HepG2 (cell line): Measurements from ENCODE around the gene YTHDF1. TPM values are rescaled to one million over a fixed set of nuclear protein-coding genes. Genes with fewer than 3 reads are reported as not detected.
A peak's percentile ranks its signal among the peaks of the same experiment; 100 is the strongest.

Experiments used
- BRCA1 ChIP-seq: sonication (generic); formaldehyde crosslinking; IDR thresholded peaks from 2 replicates; pipeline ENCODE4 v1.4.0; 2020; ENCODE audit warnings: missing genetic modification reagents
- CENPBD1 ChIP-seq: sonication (generic); formaldehyde crosslinking; IDR thresholded peaks from 2 replicates; pipeline ENCODE4 v1.8.0; 2022; ENCODE audit warnings: missing genetic modification reagents, low read depth, mild to moderate bottlenecking, borderline replicate concordance
- FOXJ3 ChIP-seq: sonication (generic); formaldehyde crosslinking; IDR thresholded peaks from 2 replicates; pipeline ENCODE4 v1.4.0; 2020; ENCODE audit warnings: missing genetic modification reagents, mild to moderate bottlenecking, borderline replicate concordance
- HNRNPH1 ChIP-seq: fragments of 200-400 bp; formaldehyde crosslinking; optimal IDR thresholded peaks from 2 replicates; pipeline ENCODE3; 2017; ENCODE audit warnings: mild to moderate bottlenecking, low read depth, low read length
- KAT2B ChIP-seq: fragments of 150-350 bp; IDR thresholded peaks from 2 replicates; pipeline ENCODE4 v1.6.1; 2014; ENCODE audit warnings: low read depth, low read length, borderline replicate concordance
- KDM5B ChIP-seq: sonication (generic); formaldehyde crosslinking; IDR thresholded peaks from 2 replicates; pipeline ENCODE4 v1.4.0; 2020; ENCODE audit warnings: missing genetic modification reagents, mild to moderate bottlenecking, borderline replicate concordance
- MAZ ChIP-seq, 2 experiments: sonication (generic) in 1 of 2; formaldehyde crosslinking in 1 of 2; IDR thresholded peaks; 2 replicates each; pipeline versions ENCODE4 v1.5.0 to v1.6.1; 2012 to 2020; ENCODE audit warnings: low read depth in 2 of 2, mild to moderate bottlenecking in 2 of 2, borderline replicate concordance in 1 of 2, improper control_type of control experiment in 1 of 2, low read length in 1 of 2, missing genetic modification reagents in 1 of 2, moderate library complexity in 1 of 2
- PREB ChIP-seq: sonication (generic); formaldehyde crosslinking; IDR thresholded peaks from 2 replicates; pipeline ENCODE4 v1.4.0; 2020; ENCODE audit warnings: missing genetic modification reagents
- SETDB1 ChIP-seq: sonication (generic); formaldehyde crosslinking; IDR thresholded peaks from 2 replicates; pipeline ENCODE4 v1.5.1; 2020; ENCODE audit warnings: missing genetic modification reagents, mild to moderate bottlenecking, borderline replicate concordance
- ZNF138 ChIP-seq: sonication (generic); formaldehyde crosslinking; IDR thresholded peaks from 2 replicates; pipeline ENCODE4 v1.5.0; 2020; ENCODE audit warnings: mild to moderate bottlenecking, low read depth, missing genetic modification reagents
- ZNF230 ChIP-seq: sonication (generic); formaldehyde crosslinking; IDR thresholded peaks from 2 replicates; pipeline ENCODE4 v1.4.0; 2020; ENCODE audit warnings: mild to moderate bottlenecking, missing genetic modification reagents
- ZNF260 ChIP-seq: sonication (generic); formaldehyde crosslinking; IDR thresholded peaks from 2 replicates; pipeline ENCODE4 v1.4.0; 2020; ENCODE audit warnings: missing genetic modification reagents, low read depth, mild to moderate bottlenecking, borderline replicate concordance
- ZNF263 ChIP-seq: sonication (generic); formaldehyde crosslinking; IDR thresholded peaks from 2 replicates; pipeline ENCODE4 v1.4.0; 2020; ENCODE audit warnings: missing genetic modification reagents
- ZNF569 ChIP-seq: sonication (generic); formaldehyde crosslinking; IDR thresholded peaks from 2 replicates; pipeline ENCODE4 v1.5.0; 2020; ENCODE audit warnings: mild to moderate bottlenecking, missing genetic modification reagents, moderate library complexity, borderline replicate concordance
- ZNF674 ChIP-seq: sonication (generic); formaldehyde crosslinking; IDR thresholded peaks from 2 replicates; pipeline ENCODE4 v1.5.0; 2020; ENCODE audit warnings: low read depth, mild to moderate bottlenecking, missing genetic modification reagents
- ZNF773 ChIP-seq: sonication (generic); formaldehyde crosslinking; IDR thresholded peaks from 2 replicates; pipeline ENCODE4 v1.4.0; 2020; ENCODE audit warnings: missing genetic modification reagents, borderline replicate concordance
- polyA plus RNA-seq, 8 experiments: library from polyadenylated mRNA; depleted of rRNA in 3 of 8; stranded (reverse) in 7 of 8; unstranded in 1 of 8; fragments of >200 nt; fragmentation: Illumina TruSeq in 4 of 8; extraction: Trizol in 4 of 8; gene quantifications; 2 replicates each; pipeline versions ENCODE4 v1.2.1 to v1.2.3, GENCODE V29; 2011 to 2016; ENCODE audit warnings: low read depth in 4 of 8, missing spikeins in 1 of 8, mixed read lengths in 1 of 8; ENCODE audit not compliant: insufficient read depth in 1 of 8
- total RNA-seq, 5 experiments: library from RNA; depleted of rRNA; stranded (reverse); fragments of >200 nt; fragmentation: Illumina TruSeq; extraction: Trizol; gene quantifications; 2 replicates each; pipeline ENCODE4 v1.2.3, GENCODE V29; 2016; ENCODE audit warnings: low read depth in 1 of 5

The YTHDF1 gene
- total and polyA plus RNA-seq, 2 of the 13 experiments (the other 11 are each of a cell fraction or from before 2014, with no cell fraction given): 34.5 to 37.7 TPM

GRCh38 chr20:63223826-63224207 is 7.9 kb upstream of the YTHDF1 start (continued):
- TF ChIP-seq ZNF773 (CRISPR knock-in tag) (no peak), KDM5B (CRISPR knock-in tag) (peak; percentile 37; the same call in 1 of the 2 replicates), KAT2B (no peak), PREB (CRISPR knock-in tag) (no peak), BRCA1 (CRISPR knock-in tag) (no peak), CENPBD1 (CRISPR knock-in tag) (no peak), ZNF230 (CRISPR knock-in tag) (0 out of 2 replicates have a peak, but pooled peaks have one; percentile 45), ZNF260 (CRISPR knock-in tag) (no peak), ZNF674 (CRISPR knock-in tag) (peak; percentile 54; the same call in 1 of the 2 replicates), MAZ (IDR thresholded peaks at IDR 0.05; ENCODE audit: borderline replicate concordance, low read depth, low read length) (no peak), MAZ (CRISPR knock-in tag; IDR thresholded peaks at IDR 0.05; ENCODE audit: low read depth) (0 out of 2 replicates have a peak, but pooled peaks have one; percentile 33), ZNF263 (CRISPR knock-in tag) (no peak), ZNF569 (CRISPR knock-in tag) (no peak), HNRNPH1 (peak; percentile 11), ZNF138 (CRISPR knock-in tag) (0 out of 2 replicates have a peak, but pooled peaks have one; percentile 32), SETDB1 (no peak), FOXJ3 (CRISPR knock-in tag) (no peak)
